ENCODE results near the gene PRR5.

PRR5 gene

GRCh38 chr22:44721213-44721612 lies 19.2 kb downstream of the PRR5 start:
- DNase-seq, result no peak

GRCh38 chr22:44722611-44723010 lies 20.6 kb downstream of the PRR5 start:
- no peak for DNase-seq

DNA sequence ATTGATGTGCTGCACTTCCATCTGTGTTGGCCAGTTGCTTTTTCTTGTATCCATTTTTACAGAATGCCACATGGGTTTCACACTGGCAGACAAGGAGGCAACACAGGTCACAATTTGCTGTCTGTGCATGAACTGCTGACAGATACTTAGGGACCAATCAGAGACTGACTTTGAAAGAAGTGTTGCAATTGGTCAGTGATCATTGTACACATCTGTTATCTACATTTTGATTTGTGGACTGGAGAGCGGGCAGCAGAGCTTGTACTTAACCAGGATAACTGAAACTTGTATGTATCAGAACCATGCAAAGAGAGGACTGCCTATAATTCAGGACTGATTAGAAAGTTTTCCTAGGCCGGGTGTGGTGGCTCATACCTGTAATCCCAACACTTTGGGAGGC lies 21.8 kb downstream of the PRR5 start:
- DNase-seq, result no peak

GRCh38 chr22:44724416-44724815 lies 22.4 kb downstream of the PRR5 start:
- no peak for DNase-seq

DNA sequence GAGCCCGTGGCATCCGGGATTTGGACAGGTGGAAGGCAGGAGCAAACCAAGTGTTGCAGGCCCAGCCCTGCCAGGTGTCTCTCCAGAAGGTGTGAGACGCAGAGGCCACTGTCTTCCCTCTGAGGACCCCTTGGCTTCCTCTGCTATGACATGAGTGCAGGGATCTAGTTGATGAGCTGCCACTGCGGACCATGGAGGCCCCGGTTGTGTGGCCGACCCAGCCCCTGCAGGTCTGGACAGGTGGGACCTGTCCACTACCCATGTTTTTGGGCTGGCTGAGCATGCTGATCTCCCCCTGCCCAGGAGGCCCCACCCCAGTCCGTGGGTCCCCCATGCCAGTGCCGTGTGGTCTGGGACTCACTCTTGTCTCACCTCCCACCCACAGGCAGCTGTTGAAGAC lies 22.9 kb downstream of the PRR5 start:
- no peak for DNase-seq

GRCh38 chr22:44726439-44726838 lies 24.4 kb downstream of the PRR5 start:
- DNase-seq, result no peak

DNA sequence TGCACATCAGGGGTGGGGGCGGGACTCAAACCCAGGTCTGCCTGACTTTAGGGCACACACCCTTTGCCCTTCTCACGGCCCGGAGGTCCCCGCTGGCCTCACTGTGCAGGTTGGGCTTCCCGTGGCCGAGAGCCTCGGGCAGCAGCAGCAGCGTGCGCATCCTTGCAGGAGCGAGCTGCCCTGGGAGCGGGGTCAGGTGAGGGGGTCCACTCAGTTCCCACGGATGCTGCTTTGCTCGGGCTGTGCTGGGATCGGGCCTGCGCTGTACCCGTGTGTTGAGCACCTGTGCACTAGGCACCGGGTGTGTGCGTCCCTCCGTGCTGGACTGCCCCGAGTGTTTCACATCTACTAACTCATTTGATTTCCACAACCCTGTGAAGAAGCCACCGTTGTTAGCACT lies 25.1 kb downstream of the PRR5 start:
- DNase-seq, result no peak

DNA sequence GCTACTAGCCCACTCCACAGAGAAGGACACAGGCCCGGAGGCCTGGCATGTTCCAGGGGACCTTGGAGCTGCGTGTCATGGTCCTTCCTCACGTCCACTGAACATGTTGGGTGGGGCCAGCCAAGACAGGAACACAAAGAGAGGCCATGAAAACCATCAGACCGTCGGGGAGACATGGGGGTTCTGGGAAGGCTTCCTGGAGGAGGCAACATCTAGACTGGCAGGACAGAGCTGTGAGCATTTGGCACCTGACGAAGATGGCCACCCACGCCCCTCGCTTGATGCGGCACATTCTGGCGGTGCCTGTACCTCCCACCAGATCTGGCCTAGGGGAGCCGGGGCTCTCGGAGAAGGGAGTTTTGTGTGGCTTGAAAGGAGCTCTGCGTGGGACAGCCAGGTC lies 25.7 kb downstream of the PRR5 start:
- no peak for DNase-seq

DNA sequence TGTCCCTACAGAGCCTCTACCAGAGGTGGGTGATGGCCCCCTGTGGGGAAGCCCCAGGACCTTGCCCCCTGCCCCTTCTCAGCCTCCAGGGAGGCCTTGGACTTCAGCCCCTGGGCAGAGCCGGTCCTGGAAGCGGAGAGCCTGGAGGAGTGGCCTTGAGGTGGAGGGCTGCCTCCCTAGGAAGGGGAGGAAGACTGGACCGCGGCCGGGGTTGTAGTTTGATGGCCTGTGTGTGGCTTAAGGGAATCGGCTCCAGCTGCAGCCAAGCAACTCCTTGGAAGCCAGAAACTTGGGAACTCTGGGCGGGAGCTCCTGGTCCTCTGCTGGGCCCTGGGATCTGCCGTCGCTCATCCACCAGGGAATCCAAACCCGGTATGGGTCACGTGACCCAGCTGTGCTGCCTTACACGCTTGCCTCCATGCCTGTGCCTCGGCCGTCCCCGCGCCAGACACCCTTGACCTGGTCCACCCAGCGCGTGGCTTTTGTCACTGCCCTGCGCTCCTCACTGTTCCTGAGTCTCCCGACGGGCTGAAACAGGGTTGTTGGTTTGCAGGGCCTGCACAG lies 26.8 kb downstream of the PRR5 start:
- no peak for DNase-seq

- DNase-seq, result no peak
These were observed 27.5 kb downstream of the PRR5 start for GRCh38 chr22:44729391-44730021.

GRCh38 chr22:44730022-44730393 lies 28.0 kb downstream of the PRR5 start:
- no peak for DNase-seq

DNA sequence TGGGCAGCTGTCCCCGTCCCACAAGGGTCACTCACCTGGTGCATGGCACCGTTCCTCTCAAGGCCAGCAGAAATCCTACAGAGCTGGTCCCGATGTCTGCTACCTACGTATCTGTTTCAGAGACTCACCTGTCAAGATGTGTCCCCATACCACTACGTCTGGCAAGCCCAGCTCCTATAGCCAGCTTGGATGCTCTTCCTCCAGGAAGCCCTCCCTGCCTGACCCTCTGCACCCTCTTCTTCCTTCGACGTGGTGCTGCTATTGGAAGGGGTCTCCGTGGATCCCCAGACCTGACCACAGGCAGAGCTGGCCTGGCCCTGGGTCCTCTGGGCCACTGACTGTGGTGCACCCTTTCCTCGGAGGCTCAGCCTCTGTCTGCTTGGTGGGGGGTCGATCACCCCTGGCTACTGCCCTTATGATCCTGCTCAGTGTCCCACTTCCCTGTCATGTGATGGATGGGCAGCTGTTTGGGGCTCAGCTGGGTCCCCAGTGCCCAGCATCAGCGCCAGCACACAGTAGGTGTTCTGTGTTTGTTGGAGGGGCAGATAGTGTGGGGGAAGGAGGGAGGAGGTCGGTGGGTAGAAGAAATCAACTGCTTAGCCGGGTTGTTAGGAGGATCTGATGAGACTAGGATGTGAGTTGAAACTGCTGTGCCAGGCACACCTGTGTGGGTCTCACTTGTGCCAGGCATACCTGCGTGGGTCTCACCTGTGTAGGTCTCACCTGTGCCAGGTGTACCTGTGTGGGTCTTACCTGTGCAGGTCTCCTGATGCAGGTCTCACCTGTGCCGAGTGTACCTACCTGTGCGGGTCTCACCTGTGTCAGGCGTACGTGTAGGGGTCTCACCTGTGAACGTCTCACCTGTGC lies 28.7 kb downstream of the PRR5 start:
- no peak for DNase-seq

DNA sequence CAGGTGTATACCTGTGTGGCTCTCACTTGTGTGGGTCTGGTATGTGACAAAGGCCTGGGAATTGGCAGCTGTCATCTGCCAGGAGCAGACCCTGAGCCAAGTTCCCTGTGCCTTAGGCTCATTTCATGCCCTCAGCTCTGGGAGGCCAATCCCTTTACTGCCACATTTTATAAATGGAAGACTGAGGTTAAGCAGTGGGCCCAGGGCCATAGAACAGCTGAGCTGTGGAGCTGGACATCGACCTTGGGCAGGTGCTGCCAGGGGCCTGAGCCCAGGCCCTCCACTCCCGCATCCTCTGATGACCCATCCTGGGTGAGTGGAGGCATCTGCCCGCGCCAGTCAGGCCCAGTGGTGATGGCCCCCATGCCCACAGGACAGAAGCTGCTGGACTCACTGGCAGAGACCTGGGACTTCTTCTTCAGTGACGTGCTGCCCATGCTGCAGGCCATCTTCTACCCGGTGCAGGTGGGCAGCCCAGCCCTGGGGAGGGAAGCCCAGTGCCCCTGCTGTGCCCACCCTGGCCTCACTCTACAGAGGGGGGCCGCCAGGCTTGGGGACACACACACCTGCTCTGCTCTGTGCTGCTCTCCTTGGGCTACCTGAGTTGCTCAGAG lies 29.5 kb downstream of the PRR5 start:
- no peak for DNase-seq

DNA sequence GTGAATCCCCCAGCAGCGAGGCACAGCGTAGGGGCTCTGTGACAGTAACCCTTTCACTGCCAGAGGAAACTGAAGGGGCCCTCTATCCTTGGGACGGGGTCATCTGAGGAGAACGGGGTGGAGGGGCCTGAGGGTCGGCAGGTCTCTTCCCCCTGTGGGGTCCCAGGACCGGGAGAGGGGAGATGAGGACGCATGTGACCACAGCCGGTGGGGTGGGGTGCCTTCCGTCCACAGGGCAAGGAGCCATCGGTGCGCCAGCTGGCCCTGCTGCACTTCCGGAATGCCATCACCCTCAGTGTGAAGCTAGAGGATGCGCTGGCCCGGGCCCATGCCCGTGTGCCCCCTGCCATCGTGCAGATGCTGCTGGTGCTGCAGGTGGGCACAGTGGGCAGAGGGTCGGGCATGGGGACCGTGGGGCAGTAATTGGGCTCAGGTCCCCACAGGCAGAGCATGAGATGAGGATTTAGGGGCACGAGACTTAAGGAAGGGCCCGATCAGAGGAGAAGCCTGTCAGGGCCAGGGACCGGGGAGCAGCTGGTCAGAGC lies 30.1 kb downstream of the PRR5 start:
- DNase-seq, result no peak

GRCh38 chr22:44732661-44733060 lies 30.7 kb downstream of the PRR5 start:
- no peak for DNase-seq

GRCh38 chr22:44733426-44734106 lies 31.6 kb downstream of the PRR5 start:
- DNase-seq, result no peak

DNA sequence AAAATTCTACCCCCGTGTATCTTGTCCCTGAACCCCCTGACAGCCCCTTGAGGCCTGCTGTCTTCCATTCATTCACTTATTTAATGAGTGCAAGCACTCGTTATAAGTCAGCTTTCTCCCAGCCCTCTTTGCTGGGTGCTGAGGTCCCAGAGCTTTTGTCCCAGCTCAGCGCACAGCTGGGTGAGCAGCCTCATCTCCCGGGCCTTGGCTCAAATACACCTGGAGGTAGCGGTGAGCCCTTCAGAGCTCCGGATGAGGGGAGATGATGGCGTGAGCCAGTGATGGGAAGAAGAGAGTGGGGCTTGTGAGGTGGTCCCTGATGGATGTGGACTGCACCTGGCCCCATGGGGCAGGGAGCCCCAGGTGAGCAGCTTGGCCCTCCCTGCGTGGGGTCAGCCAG lies 32.3 kb downstream of the PRR5 start:
- DNase-seq, result no peak

- DNase-seq, result no peak
These were observed 33.0 kb downstream of the PRR5 start for GRCh38 chr22:44734801-44735517.

- DNase-seq, result peak; percentile 71
These were observed 33.8 kb downstream of the PRR5 start for GRCh38 chr22:44735518-44736428.

DNA sequence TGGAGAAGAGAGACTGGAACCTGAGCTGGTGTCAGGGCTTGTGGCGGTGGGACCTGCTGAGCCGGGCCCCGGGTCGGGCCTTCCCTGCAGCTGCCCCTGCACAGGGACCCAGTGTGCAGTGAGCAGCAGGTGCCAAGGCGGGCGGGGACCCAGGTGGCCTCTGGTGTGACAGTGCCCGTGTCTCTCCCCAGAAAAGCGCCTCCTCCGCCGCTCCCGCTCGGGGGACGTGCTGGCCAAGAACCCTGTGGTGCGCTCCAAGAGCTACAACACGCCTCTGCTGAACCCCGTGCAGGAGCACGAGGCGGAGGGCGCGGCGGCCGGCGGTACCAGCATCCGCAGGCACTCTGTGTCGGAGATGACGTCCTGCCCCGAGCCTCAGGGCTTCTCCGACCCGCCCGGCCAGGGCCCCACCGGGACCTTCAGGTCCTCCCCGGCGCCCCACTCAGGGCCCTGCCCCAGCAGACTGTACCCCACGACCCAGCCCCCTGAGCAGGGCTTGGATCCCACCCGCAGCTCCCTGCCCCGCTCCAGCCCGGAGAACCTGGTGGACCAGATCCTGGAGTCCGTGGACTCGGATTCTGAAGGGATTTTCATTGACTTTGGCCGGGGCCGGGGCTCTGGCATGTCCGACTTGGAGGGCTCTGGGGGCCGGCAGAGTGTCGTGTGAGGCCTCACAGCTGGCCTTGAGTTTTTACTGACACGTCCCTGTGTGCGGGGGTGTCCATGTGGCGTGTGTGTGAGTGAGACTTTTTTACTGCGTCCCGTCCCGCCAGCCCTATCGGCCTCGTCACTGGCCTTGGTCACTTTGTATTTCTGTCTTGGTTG lies 34.8 kb downstream of the PRR5 start:
- DNase-seq, result no peak

Data from CD4-positive, alpha-beta T cell treated with Interleukin-4 for 4 hours (primary cell).